BE2C (cell line): ENCODE results near the gene SIL1.
A peak's percentile ranks its signal among the peaks of the same experiment; 100 is the strongest.

Source experiments
- DNase-seq: peaks from one replicate; pipeline ENCODE4 v3.0.0-alpha.2; 2020
- H3K27me3 ChIP-seq: fragments of 250-450 bp; sonication (Bioruptor Pico); 2 replicates; pipeline ENCODE4 v1.5.1; 2020; ENCODE audit warnings: mild to moderate bottlenecking
- H3K36me3 ChIP-seq: fragments of 250-450 bp; sonication (Bioruptor Pico); 2 replicates; pipeline ENCODE4 v1.5.1; 2020; ENCODE audit warnings: mild to moderate bottlenecking
- H3K4me1 ChIP-seq: fragments of 250-450 bp; sonication (Bioruptor Pico); 2 replicates; pipeline ENCODE4 v1.5.1; 2020
- H3K4me3 ChIP-seq: 2 replicates; pipeline ENCODE4 v1.5.1; 2011; ENCODE audit warnings: low read depth, low read length
- H3K9me3 ChIP-seq: fragments of 250-450 bp; sonication (Bioruptor Pico); 2 replicates; pipeline ENCODE4 v1.5.1; 2020
- TF ChIP-seq, protein P1 (sequence below): IDR thresholded peaks from 2 replicates; pipeline ENCODE4 v1.5.1; 2012; ENCODE audit warnings: mild to moderate bottlenecking, low read depth, low read length

The SIL1 gene

GRCh38 chr5:138978581-138978980 lies 219.6 kb downstream of the SIL1 start:
- no peak for DNase-seq

GRCh38 chr5:138978080-138978479 lies 220.1 kb downstream of the SIL1 start:
- Histone ChIP-seq H3K36me3 (no peaks in the 10 kb centered on the region), H3K9me3 (no peaks in the 10 kb centered on the region), H3K4me1 (peaks cover 9% of the 10 kb centered on the region; the same call in 1 of the 2 replicates), H3K4me3 (no peak overlapping the region), H3K27me3 (no peaks in the 10 kb centered on the region)
- no peak for DNase-seq
- TF ChIP-seq, protein P1, sequence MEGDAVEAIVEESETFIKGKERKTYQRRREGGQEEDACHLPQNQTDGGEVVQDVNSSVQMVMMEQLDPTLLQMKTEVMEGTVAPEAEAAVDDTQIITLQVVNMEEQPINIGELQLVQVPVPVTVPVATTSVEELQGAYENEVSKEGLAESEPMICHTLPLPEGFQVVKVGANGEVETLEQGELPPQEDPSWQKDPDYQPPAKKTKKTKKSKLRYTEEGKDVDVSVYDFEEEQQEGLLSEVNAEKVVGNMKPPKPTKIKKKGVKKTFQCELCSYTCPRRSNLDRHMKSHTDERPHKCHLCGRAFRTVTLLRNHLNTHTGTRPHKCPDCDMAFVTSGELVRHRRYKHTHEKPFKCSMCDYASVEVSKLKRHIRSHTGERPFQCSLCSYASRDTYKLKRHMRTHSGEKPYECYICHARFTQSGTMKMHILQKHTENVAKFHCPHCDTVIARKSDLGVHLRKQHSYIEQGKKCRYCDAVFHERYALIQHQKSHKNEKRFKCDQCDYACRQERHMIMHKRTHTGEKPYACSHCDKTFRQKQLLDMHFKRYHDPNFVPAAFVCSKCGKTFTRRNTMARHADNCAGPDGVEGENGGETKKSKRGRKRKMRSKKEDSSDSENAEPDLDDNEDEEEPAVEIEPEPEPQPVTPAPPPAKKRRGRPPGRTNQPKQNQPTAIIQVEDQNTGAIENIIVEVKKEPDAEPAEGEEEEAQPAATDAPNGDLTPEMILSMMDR = no peak

More at GRCh38 chr5:138978581-138978980, 219.6 kb downstream of the SIL1 start:
- no peaks in the 10 kb centered on the region for H3K9me3 ChIP-seq
- TF ChIP-seq, protein P1 = no peak
- H3K36me3 ChIP-seq = no peaks in the 10 kb centered on the region
- no peak overlapping the region for H3K4me3 ChIP-seq
- peaks cover 10% of the 10 kb centered on the region; the same call in 1 of the 2 replicates for H3K4me1 ChIP-seq
- H3K27me3 ChIP-seq = no peaks in the 10 kb centered on the region

- TF ChIP-seq, protein P1 = no peak
- DNase-seq = peak; percentile 42
- no peaks in the 10 kb centered on the region for H3K36me3 ChIP-seq
- no peaks in the 10 kb centered on the region for H3K27me3 ChIP-seq
- no peak overlapping the region for H3K4me3 ChIP-seq
- peaks cover 21% of the 10 kb centered on the region for H3K4me1 ChIP-seq
- no peaks in the 10 kb centered on the region for H3K9me3 ChIP-seq
Observed at GRCh38 chr5:138975098-138975847, 222.9 kb downstream of the SIL1 start.

- Histone ChIP-seq H3K4me3 (no peak overlapping the region), H3K27me3 (no peaks in the 10 kb centered on the region), H3K36me3 (no peaks in the 10 kb centered on the region), H3K4me1 (peaks cover 28% of the 10 kb centered on the region), H3K9me3 (no peaks in the 10 kb centered on the region)
- DNase-seq = peak; percentile 49
- TF ChIP-seq, protein P1 = 0 out of 2 replicates have a peak, but pooled peaks have one; percentile 4
Observed at GRCh38 chr5:138974227-138975063, 223.7 kb downstream of the SIL1 start.

DNA sequence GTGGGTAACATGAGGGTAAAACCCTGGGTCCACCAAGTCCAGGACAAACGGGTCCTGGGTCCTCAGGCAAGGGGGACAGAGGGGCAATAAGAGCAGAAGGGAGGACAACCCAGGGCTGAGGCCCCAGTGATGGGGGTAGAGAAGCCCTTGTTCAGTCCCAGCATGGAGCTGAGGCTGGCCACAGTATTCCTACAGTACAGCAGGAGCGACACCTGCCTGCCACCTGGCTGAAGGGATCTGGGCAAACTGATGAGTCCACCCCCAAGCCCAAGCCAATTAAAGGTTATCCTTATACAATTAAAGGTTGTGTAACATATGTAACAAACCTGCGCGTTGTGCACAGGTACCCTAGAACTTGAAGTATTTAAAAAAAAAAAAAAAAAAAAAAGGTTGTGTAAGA lies 225.3 kb downstream of the SIL1 start:
- DNase-seq = no peak
- Histone ChIP-seq H3K36me3 (no peaks in the 10 kb centered on the region), H3K9me3 (no peaks in the 10 kb centered on the region), H3K4me3 (no peak overlapping the region), H3K27me3 (no peaks in the 10 kb centered on the region), H3K4me1 (peaks cover 44% of the 10 kb centered on the region)
- TF ChIP-seq, protein P1 = no peak
